ENCODE measurements around the gene CALY.

GRCh38 chr10:133294189-133294588 lies 42.5 kb downstream of the CALY start:
- TF ChIP-seq MAX (IDR thresholded peaks at IDR 0.05) (no peak), RAD21 (IDR thresholded peaks at IDR 0.05; ENCODE audit: low read depth) (no peak), CEBPB (IDR thresholded peaks at IDR 0.05) (no peak), TAF1 (IDR thresholded peaks at IDR 0.05; ENCODE audit: low read depth) (no peak), TCF12 (IDR thresholded peaks at IDR 0.05; ENCODE audit: low read depth) (no peak), EP300 (IDR thresholded peaks at IDR 0.05; ENCODE audit: borderline replicate concordance) (no peak), TEAD4 (IDR thresholded peaks at IDR 0.05) (no peak), REST (IDR thresholded peaks at IDR 0.05; ENCODE audit: low read depth) (no peak), FOXM1 (IDR thresholded peaks at IDR 0.05; ENCODE audit: borderline replicate concordance, low read depth) (no peak), EGR1 (IDR thresholded peaks at IDR 0.05) (no peak), ZBTB7A (IDR thresholded peaks at IDR 0.05; ENCODE audit: low read depth) (no peak), CREB1 (IDR thresholded peaks at IDR 0.05; ENCODE audit: low read depth) (no peak)
